GM18870 (cell line): ENCODE measurements around the gene ARID5B.
"Not testable (repeated sequence)": the region's sequence is repeated elsewhere in the genome, so short reads cannot be mapped to it uniquely, and the experiment has no call there.

Experiments
- ATAC-seq: cut with Tn5 transposase; IDR thresholded peaks from one replicate; pipeline ENCODE4 v1.9.1; 2021; ENCODE audit warnings: moderate library complexity; ENCODE audit not compliant: unreplicated experiment

The ARID5B gene

DNA sequence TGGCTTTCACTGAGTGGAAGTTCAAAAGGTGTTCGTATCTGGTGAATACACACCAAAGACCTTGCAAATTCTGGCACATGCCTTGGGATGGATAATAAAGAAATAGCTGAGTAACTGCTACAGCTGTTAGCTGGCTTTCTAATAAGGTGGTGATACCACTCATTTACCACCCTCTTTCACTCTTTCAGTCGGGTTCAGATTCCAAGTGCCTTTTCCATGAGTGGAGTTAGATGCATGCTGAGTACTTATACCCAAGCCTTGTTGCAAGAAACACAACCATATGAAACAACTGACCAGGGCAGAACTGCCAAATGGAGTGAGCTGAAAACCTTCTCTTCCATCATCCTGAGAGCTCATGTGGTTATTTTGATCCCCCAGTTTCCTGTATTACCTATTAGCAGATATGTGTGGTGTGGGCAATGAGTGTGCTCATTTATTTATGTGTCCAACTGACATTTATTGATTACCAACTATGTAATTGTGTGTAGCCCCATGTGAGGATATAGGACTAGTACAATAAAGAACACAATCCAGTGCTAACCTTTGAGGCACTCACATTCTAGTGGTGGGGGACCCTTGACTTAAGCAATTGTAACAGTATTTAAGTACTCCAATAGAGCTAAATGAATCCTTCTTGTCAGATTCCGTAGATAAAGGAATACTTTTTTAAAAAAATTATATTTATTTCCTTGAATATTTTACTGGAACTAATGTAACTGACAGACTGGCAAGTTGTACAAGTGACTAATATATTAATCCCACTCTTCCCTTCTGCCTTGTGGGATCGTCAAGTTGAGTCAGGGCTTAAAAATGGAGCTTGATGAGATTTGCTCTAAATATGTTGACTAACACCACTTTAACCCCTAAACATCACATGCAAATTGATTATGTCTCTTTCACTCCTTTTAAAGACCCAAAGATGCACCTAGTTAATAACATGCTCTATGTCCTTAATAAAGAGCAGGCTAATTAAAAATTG, 124.7 kb downstream of the ARID5B start:
- ATAC-seq, result no peak

DNA sequence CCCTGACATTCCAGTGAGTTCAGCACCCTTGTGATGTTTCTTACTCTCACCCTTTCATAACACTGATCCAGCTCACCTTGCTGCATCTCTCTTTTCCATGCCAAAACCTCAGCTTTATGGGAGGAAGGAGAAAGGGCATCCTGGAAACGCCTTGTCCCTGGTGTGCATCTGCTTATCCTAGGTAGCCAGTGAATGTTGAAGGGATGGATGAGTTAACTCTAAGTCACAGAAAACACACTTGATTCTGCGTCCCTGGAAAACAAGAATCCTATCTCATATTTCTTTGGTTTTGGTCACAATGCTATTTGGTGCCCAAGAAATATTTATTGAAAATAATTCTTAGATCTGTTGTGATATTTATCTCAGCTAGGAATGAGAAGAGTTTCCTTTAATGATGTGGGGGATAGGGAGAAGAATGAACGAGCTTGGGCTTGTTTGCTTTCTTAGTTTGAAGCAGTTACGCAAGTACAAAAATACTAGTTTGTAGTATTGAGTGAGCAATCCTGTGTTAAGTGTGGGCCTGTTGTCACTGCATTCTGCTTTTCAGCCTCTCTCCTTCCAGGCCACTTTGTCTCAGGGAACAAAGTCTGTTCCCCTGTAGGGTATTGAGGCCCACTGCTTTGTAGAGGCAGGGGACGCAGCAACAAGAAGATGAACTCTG, 126.5 kb downstream of the ARID5B start:
- ATAC-seq, result no peak

DNA sequence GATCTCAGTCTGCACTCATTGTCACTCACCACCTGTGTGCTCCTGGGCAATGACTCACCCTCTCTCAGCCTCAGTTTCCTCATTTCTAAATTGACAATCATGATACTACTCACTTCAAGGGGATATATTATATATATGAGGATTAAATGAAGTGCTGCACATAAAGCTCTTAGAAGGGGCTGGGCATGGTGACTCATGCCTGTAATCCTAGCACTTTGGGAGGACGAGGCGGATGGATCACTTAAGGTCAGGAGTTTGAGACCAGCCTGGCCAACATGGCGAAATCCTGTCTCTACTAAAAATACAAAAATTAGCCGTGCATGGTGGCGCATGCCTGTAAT, 127.0 kb downstream of the ARID5B start:
- not testable (repeated sequence) for ATAC-seq

DNA sequence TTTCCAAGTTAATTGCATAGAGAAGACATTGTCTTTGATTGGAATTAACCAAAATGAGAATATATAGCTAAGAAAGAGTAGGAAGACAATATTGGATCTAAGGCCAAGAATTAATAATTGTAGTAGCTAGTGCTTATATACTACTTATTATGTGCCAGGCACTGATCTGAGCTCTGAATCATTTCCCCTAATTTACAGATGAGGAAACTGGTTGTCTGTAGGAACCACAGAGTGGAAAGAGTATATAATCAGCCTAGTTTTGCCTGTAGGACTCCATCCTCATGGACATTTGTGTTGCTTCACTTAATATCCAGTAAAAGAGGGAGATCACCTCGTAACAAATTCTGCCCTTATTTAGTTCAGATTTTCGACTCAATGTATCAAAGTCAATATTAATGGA, 127.9 kb downstream of the ARID5B start:
- no peak for ATAC-seq

DNA sequence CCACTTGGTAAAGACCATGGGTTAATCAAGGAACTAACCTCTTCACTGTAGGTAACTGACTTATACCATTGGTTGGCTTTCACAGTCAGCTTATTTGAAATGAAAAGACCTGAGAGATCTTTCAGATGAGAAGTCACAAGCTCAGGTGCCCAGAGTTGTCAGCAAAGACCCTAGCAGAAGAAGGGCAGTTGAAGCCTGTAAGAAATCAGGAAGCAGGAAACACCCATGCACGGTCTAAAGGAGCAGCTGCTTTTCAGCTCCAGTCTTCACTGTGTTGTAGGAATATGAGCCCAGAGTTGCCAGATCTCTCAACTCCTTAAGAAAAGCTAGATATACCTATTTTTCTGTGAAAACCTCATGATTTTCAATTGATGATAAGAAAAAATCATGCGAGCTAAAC, 130.0 kb downstream of the ARID5B start:
- ATAC-seq, result no peak

DNA sequence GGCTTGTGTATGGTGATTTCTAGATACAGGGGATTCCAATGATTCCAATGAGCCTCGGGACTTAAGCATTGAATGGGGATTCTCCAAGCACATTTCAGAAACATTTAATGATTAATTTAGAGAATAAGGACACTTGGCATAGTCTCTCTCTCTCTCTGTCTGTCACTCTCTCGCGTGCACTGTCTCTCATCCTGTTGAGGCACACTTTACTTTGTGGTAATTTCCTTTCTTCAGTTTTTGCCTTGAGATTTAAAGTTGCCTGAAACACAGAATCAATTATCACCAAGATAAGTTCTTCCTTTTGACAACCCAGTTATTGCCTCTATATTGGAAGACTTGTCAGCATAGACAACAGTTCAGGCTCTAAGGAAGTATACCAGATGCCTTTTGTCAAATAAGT, 131.6 kb downstream of the ARID5B start:
- ATAC-seq, result no peak

DNA sequence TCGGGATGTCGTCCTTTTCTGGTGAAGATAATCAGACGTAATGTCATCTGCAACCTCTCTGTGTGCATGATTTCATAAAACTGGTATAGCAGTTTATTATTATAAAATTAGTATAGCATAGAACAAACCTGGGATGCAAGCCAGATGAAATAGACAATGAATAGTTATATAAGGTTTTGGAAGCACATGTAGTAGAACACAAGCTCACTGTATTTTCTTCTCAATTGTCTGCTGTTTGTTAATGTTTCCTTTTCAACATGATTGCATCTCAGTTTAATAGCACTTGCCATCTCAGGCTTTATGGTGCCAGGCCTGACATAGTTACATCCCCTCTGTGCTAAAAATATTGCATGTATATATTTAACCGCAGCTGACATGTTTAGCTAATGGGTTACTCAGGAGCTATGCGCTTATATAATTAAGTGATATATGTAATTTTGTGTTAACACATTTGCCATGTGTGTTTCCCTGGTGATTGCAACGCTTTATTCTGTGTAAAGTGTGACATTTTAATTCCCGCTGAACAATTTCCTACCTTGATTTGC, 132.7 kb downstream of the ARID5B start:
- no peak for ATAC-seq

DNA sequence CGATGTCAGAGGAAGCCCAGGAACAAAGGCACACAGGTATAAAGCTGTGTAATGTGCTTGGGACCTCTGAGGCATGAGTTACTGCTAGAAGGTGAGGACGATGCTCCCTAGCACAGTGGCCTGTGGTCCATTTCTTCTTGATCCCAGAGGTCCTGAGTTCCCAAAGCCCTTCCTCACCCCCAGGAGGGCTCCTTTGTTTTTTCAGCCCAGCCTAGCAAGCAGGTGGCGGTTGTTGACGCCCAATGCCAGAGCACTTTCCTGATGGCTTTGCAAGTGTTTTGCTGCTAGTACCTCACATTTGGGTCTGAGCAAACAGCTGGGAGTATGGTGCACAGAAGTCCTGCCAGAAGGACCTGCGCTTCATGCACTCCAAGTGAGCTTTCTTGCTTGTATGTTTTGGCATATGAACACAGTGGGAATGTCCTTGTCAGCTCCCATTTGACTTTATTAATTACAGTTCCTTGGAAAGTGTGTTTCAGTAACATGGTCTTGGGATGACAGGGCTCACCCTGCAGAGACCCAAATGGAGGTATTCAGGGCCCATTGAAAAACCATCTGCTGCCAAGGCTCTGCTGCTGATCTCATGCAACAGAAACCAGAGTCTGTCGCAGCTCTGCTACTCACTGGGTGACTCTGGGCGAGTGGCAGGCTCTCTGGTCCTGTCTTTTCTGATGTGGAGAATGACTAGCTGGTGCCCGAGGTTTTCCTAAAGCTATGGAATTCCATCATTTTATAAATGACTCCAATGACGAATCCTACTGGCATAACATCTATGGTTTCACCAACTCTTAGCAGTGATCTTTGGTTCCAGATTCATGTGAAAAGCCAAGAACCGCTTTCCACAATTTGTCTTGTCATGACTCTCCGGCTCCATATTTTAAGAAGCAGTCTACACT, 134.9 kb downstream of the ARID5B start:
- no peak for ATAC-seq

DNA sequence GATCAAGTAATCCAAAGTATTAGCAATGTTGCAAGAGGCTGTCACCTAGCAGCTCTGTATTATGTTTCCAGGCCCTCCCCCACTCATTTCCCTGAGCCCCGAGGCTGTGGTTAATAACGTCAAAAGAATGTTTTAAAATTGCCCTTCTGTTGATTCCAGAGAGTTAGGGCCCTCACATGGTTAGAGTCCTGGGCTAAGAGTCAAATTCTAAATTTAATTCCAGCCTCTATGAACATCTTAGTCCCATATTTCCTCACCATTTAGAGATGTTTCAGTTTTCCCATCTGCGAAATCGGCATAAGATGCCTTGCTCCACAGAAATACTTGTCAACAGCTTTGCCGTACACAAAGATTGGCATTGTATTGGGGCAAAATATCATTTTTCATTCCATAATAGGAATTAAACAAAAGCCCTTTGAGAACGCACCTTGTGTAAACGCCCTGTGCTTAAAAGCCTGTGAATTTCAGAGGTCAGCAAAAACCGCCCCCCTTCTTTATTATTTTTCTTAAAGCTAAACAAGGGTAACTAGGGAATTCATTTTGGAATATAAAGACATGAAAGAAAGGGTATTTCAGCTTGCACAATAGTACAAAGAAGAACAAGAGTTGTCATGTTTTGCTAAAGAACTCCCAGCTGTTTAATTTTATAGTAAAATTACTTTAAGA, 135.8 kb downstream of the ARID5B start:
- ATAC-seq, result no peak

DNA sequence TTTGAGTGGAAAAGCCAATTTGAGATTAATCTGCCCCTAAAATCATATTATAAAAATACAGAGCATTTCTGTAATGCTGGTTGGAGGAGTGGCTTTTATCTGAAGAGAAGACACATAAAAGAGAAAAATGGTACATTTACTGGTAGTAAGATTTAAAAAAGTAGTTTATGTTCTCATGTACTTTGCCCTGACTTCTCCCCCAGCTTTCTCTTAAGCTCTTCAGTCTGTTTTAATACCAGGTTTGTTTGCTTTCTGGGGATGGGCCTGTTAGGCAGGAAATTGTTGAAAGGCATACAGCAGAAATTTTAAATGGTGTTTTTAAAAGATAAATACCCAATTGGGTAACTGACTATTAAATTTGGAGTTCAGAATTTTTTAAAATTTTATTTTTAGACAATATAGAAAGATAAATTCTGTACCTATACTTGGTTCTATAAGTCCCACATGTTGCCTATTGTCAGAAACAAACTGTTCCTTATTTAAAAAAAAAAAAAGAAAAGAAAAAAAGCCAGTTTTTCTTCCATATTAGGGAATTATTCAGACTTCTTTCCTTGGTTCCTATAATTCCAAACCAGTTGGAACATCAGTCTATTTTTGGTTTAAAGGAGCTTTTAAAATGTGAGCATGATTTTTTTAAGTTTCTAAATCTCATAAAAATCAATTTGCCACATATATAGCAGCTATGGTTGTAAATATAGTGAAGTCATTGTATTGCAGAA, 136.6 kb downstream of the ARID5B start:
- ATAC-seq, result no peak

DNA sequence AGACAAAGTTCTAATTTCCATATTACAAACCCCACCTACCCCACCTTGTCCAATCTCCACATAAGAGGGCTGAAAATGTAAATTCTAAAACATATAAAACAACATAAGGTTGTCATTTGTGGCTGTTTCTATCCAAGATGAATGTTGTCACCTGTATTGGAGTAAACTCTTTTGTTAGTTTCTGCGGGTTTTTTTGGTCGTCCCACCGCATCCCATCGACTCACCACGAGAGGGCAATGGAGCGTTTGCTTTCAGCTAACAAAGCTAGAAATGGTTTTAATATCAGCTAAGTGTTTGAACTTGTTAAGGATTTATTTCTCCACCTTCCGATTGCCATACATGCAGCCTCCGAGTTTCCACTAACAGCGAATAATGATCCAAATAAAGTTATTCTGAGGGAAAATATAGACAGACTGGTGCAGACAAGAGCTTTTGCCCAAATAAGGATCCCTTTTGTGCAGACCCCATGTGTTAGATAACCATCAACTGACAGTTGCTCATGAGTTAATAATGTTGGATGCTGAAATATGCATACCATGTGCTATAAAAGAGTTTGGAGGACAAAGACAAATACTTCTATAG, 137.2 kb downstream of the ARID5B start:
- ATAC-seq, result peak; percentile 43

DNA sequence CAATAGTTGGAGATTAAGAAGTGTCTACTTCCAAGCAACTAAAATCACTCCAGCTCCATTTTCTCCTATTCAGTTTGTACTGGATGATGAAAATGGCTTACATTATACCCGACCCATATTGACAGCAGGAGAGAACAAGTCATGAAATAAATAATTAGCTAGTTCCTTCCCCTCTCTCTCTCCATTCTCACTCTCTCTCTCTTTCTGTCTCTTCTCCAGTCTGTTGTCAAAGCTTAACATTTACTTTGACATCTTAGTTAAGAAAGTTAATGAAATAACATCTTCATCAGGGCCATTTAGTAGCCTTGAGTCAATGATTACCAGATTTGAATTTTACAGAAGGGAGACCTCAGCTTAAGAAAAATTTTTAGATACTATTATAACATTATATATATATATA, 138.5 kb downstream of the ARID5B start:
- ATAC-seq, result no peak

DNA sequence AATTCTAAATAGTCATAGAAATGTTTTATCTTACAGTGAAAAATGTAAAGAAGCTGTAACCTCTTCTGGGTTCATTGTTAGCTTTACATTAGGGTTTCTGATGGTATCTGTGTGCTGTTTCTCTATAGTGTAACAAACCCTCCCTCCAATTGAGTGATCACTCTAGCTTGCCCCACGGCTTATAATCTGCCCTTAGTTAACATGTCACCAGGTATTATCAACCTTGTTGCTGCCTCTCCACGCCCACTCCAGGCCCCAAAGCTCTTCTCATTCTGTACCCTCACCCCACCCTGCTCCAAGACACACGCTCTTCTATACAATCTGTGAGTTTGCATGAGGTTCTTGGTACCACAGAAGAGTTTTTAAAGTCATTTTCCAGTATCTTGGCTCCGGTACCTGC, 139.4 kb downstream of the ARID5B start:
- ATAC-seq, result no peak

DNA sequence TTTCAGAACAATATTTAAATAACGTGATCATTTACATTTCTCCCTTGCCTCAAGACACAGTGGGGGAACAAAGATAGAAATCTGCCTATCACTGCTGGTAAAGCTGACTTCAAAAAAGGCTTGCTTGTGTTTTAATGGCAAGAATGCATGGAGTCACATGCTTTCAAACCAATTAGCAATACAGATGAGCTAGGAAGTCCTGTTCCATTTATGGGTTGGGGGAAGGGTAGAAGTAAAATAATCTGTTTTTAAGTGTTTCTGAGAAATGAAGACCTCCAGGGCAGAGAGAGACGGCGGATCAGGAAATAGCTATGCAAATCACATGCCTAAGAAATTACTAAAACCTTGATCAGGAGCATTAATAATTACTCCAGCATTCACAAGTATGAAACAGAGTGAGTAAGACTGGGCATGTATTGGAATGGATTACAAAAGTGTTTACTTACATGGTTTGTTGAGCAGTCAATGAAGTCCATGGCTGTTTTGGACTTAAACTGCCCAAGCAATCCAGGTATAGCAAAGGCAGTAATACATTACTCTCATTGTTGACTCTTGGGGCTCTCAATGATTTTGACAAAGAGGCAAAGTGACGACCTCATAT, 142.0 kb downstream of the ARID5B start:
- ATAC-seq, result no peak

DNA sequence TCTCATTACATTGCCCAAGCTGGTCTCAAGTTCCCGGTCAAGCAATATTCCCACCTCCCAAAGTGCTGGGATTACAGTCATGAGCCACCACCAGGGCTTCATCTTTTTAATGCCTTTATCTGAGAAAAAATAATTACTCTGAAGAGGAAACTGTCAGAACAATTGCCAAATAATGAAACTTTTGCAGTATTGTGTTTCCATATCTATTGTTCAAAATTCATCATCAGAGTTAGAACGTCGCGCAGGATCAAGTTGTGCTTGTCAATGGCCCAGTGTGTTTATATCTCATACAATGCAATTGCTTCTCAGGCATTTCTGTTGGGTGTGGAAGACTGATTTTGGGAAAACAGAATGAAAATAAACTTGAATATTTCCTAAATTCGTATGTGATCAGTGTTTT, 143.1 kb downstream of the ARID5B start:
- no peak for ATAC-seq

DNA sequence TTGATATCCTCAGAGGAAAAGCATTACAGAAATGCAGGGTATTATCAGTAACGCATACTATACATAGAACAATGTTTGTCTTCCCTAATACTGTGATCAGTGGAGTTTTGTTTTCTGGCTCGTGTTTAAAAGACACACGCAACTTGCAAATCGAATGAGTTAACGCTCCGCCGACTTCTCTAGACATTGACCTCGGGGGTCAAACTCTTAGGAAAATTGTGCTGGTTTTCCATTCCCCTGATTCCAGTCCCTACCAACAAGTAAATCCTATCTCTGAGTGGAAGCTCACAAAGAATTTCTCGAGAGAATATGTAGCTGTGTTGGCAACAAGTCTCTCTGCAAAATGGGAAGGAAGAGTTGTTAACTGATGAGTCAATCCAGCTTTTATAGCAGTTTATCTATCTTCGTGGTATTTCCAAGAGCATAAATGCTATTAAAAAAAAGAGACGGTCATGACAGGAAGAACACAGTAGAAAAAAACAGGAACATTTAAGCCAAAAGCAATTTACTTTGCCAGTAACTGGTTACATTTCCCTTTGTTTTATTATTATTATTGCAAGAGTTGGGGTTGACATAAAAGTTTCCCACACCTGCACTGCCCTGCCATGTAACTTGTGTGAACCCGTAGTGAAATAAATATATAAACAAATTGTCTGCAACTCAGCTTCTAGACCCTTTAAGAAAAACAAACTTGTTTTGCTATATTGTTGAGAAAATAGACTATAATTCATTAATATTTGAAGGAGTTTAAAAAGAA, 144.4 kb downstream of the ARID5B start:
- ATAC-seq, result no peak

DNA sequence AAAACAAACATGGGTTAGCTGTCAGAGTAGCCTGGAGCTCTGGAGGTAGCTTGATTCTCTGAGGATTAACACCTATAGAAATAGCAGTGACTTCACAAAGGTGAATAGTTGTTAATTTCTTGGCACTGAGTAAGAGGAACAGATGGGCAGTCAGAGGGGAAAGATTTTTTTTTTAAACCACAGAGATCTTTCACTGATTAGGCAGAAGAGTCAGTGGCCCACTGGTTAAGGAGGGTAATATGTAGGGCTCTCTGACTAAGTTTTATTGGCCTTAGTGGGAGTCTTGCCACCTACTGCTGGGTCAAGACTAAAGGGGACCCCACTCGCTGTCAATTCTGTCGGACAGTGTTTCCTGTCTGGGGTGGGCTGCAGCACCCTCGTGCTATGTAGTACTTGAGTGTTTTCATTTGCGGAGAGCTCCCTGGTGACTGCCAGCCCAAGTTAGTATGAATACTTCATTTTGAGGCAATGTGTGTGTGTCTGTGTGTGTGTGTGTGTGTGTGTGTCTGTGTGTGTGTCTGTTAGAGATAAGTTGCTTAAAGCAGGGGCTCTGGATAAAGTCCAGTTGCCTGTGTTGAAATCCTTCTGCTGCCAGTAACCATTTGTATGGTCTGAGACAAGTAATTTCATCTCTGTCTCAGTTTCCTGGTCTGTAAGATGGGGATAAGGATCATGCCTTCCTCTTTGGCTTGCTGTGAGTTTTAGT, 145.2 kb downstream of the ARID5B start:
- peak; percentile 64 for ATAC-seq
